SK-N-MC (cell line): ENCODE measurements around the gene PPFIBP2.

Experiments used
- EZH2 ChIP-seq: fragments of 200-600 bp; sonication (generic); IDR thresholded peaks from one replicate; pipeline ENCODE4 v1.6.1; 2017; ENCODE audit warnings: antibody characterized with exemption
- POLR2AphosphoS5 ChIP-seq: IDR thresholded peaks from 2 replicates; pipeline ENCODE4 v1.6.1; 2012; ENCODE audit warnings: mild to moderate bottlenecking, low read depth, low read length, borderline replicate concordance

- TF ChIP-seq EZH2 (no peak), POLR2AphosphoS5 (no peak)
These were observed 346 bp downstream of the PPFIBP2 start for GRCh38 chr11:7514099-7514591.
